ENCODE results near the gene WNK2.

- TF ChIP-seq CTCF (IDR thresholded peaks at IDR 0.05; ENCODE audit: extremely low read depth in 1 of 2, insufficient read depth in 1 of 2, low read depth in 1 of 2, low read length in 2 of 2) (no peak), POLR2A (IDR thresholded peaks at IDR 0.05; ENCODE audit: low read depth, low read length) (no peak), POLR2AphosphoS5 (IDR thresholded peaks at IDR 0.05; ENCODE audit: insufficient read depth, low read depth, low read length) (no peak), FOS (IDR thresholded peaks at IDR 0.05; ENCODE audit: borderline replicate concordance, insufficient read depth, low read length) (no peak)
Observed at GRCh38 chr9:93229636-93230035, 45.7 kb downstream of the WNK2 start.

All from endothelial cell of umbilical vein (primary cell).